ENCODE data around the gene ILKAP. TPM values are rescaled to one million over a fixed set of nuclear protein-coding genes. Genes with fewer than 3 reads are reported as not detected.
A peak's percentile ranks its signal among the peaks of the same experiment; 100 is the strongest.

ILKAP gene
- total and polyA plus RNA-seq, 2 of the 4 experiments (the other 2 are of a cell fraction): 13.3 to 44.2 TPM

GRCh38 chr2:238146884-238147544 is 56.5 kb downstream of the ILKAP start:
- H4K20me1 ChIP-seq (ENCODE audit: insufficient read depth, low read length): no peaks in the 10 kb centered on the region
- WGBS, 2 experiments (ENCODE audit: extremely low coverage in 2 of 2, insufficient read length in 1 of 2): 100% methylated on average over 2 of the region's 13 CpGs; no CpG with 5 or more reads in 1 of the 2 experiments
- no peak overlapping the region for H3K23ac ChIP-seq (ENCODE audit: low read depth, low read length)
- H2BK20ac ChIP-seq (ENCODE audit: low read depth, low read length): no peak overlapping the region
- no peak overlapping the region for H2BK5ac ChIP-seq (ENCODE audit: low read depth, low read length, poor library complexity, severe bottlenecking)
- ATAC-seq (ENCODE audit: low read depth) (no peak), DNase-seq (no peak)
- H2AK9ac ChIP-seq (replicated peaks; ENCODE audit: low read depth, low read length, poor library complexity): no peak overlapping the region
- H3K27ac ChIP-seq (ENCODE audit: insufficient read depth, low read length): no peak overlapping the region
- H4K91ac ChIP-seq (ENCODE audit: insufficient read depth, low read depth, low read length): 0 out of 2 replicates have a peak overlapping the region, but pooled peaks have one; percentile 15
- no TSS peak for BruUV-seq (replicated peaks)
- 0 out of 2 replicates have a peak, but pooled peaks cover 10% of the 10 kb centered on the region for H3K9me1 ChIP-seq (ENCODE audit: insufficient read depth, low read length)
- ChIA-PET CTCF (interaction anchor here (0.6 kb wide), 1 partner anchor 116 kb away, joined by 5 read pairs; no protein-coding TSS in a partner anchor), POLR2A (ENCODE audit: unreplicated experiment) (no interaction called here)
- no peaks in the 10 kb centered on the region for H3K79me1 ChIP-seq (ENCODE audit: low read depth in 1 of 2, low read length in 2 of 2)
- 0 out of 2 replicates have a peak overlapping the region, but pooled peaks have one; percentile 15 for H2BK120ac ChIP-seq (ENCODE audit: low read depth, low read length)
- H4K8ac ChIP-seq (ENCODE audit: low read depth in 2 of 2, low read length in 2 of 2): no peak overlapping the region
- no peak overlapping the region for H3K14ac ChIP-seq (replicated peaks; ENCODE audit: low read depth, low read length)
- no peak overlapping the region for H3K56ac ChIP-seq (ENCODE audit: extremely low read depth, insufficient read depth, low read length)
- no peak overlapping the region for H2BK15ac ChIP-seq (ENCODE audit: low read depth, low read length)
- H3K36me3 ChIP-seq (ENCODE audit: control insufficient read depth, insufficient read depth, low read length): no peaks in the 10 kb centered on the region
- peaks cover 12% of the 10 kb centered on the region for H3K4me1 ChIP-seq (ENCODE audit: control insufficient read depth, insufficient read depth, low read length)
- dilution Hi-C loops (cut with HindIII; ENCODE audit: low sequenced_read_pairs, unreplicated experiment) (no loop called here), intact Hi-C loops (cut with micrococcal nuclease) (no loop called here), in situ Hi-C loops (cut with MboI; ENCODE audit: low sequenced_read_pairs) (no loop called here)
- no peak for TF ChIP-seq FOS (IDR thresholded peaks at IDR 0.05; ENCODE audit: low read depth, low read length)
- H3K4ac ChIP-seq (ENCODE audit: low read depth, low read length): no peak overlapping the region
- H3K4me3 ChIP-seq (ENCODE audit: insufficient read depth, low read depth, low read length): no peak overlapping the region
- H3K18ac ChIP-seq (ENCODE audit: low read depth, low read length): no peak overlapping the region
- H4K5ac ChIP-seq (ENCODE audit: low read depth, low read length): no peak overlapping the region
- no peak overlapping the region for H3K9ac ChIP-seq (ENCODE audit: low read depth, low read length)
- H3K9me3 ChIP-seq (ENCODE audit: control insufficient read depth, insufficient read depth, low read length): no peaks in the 10 kb centered on the region
- no peak overlapping the region for H2AK5ac ChIP-seq (ENCODE audit: low read depth, low read length)
- H2AFZ ChIP-seq (replicated peaks; ENCODE audit: low read length, poor library complexity): no peak overlapping the region
- no peaks in the 10 kb centered on the region for H3K27me3 ChIP-seq (ENCODE audit: control insufficient read depth, insufficient read depth, low read length)
- no peak overlapping the region for H3K4me2 ChIP-seq (ENCODE audit: low read depth, low read length)
